ENCODE measurements around the gene APCDD1. TPM values are rescaled to one million over a fixed set of nuclear protein-coding genes. Genes with fewer than 3 reads are reported as not detected.

APCDD1 gene
- total and polyA plus RNA-seq, 2 experiments from 2014 or later = 0.31 to 1.0 TPM

DNA sequence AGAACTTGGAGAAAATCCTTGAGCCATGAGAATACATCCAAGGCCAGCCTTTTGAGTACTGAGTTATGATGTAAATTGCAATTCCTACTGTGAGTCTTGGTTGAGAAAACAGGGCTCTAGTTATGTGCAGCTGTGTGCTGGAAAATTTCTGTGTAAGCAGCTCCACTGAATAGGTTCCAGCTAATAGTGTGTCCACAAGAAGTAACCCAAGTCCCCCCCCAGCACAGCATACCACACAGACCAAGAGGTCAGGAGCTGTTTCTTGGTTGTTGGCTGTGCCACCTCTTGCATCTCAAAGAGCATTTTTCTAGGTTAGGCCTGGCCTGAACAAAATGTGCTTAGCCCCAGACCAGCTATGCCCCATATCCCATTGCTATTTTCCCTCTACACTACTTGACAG lies 36.8 kb upstream of the APCDD1 start:
- TF ChIP-seq, protein P1, sequence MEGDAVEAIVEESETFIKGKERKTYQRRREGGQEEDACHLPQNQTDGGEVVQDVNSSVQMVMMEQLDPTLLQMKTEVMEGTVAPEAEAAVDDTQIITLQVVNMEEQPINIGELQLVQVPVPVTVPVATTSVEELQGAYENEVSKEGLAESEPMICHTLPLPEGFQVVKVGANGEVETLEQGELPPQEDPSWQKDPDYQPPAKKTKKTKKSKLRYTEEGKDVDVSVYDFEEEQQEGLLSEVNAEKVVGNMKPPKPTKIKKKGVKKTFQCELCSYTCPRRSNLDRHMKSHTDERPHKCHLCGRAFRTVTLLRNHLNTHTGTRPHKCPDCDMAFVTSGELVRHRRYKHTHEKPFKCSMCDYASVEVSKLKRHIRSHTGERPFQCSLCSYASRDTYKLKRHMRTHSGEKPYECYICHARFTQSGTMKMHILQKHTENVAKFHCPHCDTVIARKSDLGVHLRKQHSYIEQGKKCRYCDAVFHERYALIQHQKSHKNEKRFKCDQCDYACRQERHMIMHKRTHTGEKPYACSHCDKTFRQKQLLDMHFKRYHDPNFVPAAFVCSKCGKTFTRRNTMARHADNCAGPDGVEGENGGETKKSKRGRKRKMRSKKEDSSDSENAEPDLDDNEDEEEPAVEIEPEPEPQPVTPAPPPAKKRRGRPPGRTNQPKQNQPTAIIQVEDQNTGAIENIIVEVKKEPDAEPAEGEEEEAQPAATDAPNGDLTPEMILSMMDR (conservative IDR thresholded peaks at IDR 0.05; ENCODE audit: low read depth in 2 of 2) = no peak
- TF ChIP-seq, protein P2, sequence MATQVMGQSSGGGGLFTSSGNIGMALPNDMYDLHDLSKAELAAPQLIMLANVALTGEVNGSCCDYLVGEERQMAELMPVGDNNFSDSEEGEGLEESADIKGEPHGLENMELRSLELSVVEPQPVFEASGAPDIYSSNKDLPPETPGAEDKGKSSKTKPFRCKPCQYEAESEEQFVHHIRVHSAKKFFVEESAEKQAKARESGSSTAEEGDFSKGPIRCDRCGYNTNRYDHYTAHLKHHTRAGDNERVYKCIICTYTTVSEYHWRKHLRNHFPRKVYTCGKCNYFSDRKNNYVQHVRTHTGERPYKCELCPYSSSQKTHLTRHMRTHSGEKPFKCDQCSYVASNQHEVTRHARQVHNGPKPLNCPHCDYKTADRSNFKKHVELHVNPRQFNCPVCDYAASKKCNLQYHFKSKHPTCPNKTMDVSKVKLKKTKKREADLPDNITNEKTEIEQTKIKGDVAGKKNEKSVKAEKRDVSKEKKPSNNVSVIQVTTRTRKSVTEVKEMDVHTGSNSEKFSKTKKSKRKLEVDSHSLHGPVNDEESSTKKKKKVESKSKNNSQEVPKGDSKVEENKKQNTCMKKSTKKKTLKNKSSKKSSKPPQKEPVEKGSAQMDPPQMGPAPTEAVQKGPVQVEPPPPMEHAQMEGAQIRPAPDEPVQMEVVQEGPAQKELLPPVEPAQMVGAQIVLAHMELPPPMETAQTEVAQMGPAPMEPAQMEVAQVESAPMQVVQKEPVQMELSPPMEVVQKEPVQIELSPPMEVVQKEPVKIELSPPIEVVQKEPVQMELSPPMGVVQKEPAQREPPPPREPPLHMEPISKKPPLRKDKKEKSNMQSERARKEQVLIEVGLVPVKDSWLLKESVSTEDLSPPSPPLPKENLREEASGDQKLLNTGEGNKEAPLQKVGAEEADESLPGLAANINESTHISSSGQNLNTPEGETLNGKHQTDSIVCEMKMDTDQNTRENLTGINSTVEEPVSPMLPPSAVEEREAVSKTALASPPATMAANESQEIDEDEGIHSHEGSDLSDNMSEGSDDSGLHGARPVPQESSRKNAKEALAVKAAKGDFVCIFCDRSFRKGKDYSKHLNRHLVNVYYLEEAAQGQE (IDR thresholded peaks at IDR 0.05; ENCODE audit: unreplicated experiment) = no peak
- TF ChIP-seq NANOG (IDR thresholded peaks at IDR 0.05; ENCODE audit: borderline replicate concordance) (no peak), EZH2 (IDR thresholded peaks at IDR 0.05; ENCODE audit: low read depth, unreplicated experiment) (no peak), POLR2AphosphoS5 (IDR thresholded peaks at IDR 0.05; ENCODE audit: low read depth) (no peak), EZH2phosphoT487 (IDR thresholded peaks at IDR 0.05; ENCODE audit: unreplicated experiment) (no peak)
- TF ChIP-seq, protein P3, sequence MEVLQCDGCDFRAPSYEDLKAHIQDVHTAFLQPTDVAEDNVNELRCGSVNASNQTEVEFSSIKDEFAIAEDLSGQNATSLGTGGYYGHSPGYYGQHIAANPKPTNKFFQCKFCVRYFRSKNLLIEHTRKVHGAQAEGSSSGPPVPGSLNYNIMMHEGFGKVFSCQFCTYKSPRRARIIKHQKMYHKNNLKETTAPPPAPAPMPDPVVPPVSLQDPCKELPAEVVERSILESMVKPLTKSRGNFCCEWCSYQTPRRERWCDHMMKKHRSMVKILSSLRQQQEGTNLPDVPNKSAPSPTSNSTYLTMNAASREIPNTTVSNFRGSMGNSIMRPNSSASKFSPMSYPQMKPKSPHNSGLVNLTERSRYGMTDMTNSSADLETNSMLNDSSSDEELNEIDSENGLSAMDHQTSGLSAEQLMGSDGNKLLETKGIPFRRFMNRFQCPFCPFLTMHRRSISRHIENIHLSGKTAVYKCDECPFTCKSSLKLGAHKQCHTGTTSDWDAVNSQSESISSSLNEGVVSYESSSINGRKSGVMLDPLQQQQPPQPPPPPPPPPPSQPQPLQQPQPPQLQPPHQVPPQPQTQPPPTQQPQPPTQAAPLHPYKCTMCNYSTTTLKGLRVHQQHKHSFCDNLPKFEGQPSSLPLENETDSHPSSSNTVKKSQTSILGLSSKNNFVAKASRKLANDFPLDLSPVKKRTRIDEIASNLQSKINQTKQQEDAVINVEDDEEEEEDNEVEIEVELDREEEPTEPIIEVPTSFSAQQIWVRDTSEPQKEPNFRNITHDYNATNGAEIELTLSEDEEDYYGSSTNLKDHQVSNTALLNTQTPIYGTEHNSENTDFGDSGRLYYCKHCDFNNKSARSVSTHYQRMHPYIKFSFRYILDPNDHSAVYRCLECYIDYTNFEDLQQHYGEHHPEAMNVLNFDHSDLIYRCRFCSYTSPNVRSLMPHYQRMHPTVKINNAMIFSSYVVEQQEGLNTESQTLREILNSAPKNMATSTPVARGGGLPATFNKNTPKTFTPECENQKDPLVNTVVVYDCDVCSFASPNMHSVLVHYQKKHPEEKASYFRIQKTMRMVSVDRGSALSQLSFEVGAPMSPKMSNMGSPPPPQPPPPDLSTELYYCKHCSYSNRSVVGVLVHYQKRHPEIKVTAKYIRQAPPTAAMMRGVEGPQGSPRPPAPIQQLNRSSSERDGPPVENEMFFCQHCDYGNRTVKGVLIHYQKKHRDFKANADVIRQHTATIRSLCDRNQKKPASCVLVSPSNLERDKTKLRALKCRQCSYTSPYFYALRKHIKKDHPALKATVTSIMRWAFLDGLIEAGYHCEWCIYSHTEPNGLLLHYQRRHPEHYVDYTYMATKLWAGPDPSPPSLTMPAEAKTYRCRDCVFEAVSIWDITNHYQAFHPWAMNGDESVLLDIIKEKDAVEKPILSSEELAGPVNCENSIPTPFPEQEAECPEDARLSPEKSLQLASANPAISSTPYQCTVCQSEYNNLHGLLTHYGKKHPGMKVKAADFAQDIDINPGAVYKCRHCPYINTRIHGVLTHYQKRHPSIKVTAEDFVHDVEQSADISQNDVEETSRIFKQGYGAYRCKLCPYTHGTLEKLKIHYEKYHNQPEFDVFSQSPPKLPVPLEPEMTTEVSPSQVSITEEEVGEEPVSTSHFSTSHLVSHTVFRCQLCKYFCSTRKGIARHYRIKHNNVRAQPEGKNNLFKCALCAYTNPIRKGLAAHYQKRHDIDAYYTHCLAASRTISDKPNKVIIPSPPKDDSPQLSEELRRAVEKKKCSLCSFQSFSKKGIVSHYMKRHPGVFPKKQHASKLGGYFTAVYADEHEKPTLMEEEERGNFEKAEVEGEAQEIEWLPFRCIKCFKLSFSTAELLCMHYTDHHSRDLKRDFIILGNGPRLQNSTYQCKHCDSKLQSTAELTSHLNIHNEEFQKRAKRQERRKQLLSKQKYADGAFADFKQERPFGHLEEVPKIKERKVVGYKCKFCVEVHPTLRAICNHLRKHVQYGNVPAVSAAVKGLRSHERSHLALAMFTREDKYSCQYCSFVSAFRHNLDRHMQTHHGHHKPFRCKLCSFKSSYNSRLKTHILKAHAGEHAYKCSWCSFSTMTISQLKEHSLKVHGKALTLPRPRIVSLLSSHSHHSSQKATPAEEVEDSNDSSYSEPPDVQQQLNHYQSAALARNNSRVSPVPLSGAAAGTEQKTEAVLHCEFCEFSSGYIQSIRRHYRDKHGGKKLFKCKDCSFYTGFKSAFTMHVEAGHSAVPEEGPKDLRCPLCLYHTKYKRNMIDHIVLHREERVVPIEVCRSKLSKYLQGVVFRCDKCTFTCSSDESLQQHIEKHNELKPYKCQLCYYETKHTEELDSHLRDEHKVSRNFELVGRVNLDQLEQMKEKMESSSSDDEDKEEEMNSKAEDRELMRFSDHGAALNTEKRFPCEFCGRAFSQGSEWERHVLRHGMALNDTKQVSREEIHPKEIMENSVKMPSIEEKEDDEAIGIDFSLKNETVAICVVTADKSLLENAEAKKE (CRISPR knock-in tag; IDR thresholded peaks at IDR 0.05) = no peak
- TF ChIP-seq, protein P4, sequence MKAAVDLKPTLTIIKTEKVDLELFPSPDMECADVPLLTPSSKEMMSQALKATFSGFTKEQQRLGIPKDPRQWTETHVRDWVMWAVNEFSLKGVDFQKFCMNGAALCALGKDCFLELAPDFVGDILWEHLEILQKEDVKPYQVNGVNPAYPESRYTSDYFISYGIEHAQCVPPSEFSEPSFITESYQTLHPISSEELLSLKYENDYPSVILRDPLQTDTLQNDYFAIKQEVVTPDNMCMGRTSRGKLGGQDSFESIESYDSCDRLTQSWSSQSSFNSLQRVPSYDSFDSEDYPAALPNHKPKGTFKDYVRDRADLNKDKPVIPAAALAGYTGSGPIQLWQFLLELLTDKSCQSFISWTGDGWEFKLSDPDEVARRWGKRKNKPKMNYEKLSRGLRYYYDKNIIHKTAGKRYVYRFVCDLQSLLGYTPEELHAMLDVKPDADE (IDR thresholded peaks at IDR 0.05) = no peak
- DNase-seq (ENCODE audit: low spot score) = no peak
- no peaks in the 10 kb centered on the region for H3K9me3 Mint-ChIP-seq
- H3K4me3 ChIP-seq = no peak overlapping the region
- no peak overlapping the region for H3K4me2 ChIP-seq
- H3K4me1 Mint-ChIP-seq = peaks cover 9% of the 10 kb centered on the region; the same call in 2 of the 3 replicates
- H3F3A ChIP-seq (replicated peaks; ENCODE audit: low read depth) = no peaks in the 10 kb centered on the region
- no peaks in the 10 kb centered on the region for H4K20me1 ChIP-seq (replicated peaks; ENCODE audit: insufficient read depth)
- H3K27me3 Mint-ChIP-seq (ENCODE audit: insufficient read depth, low read depth, poor library complexity) = peaks cover 13% of the 10 kb centered on the region
- no peaks in the 10 kb centered on the region for H3K36me3 ChIP-seq (ENCODE audit: insufficient read depth)
- H3K27ac ChIP-seq (ENCODE audit: low read depth) = no peak overlapping the region
- no peak overlapping the region for H2AFZ ChIP-seq
- H3K9me2 ChIP-seq (ENCODE audit: insufficient read depth) = peaks cover 5% of the 10 kb centered on the region
- no peaks in the 10 kb centered on the region for H3K27me3 ChIP-seq (ENCODE audit: insufficient read depth)
- H3K4me1 ChIP-seq (ENCODE audit: insufficient read depth) = no peaks in the 10 kb centered on the region
- ATAC-seq = no peak
- no peak overlapping the region for H3K27ac Mint-ChIP-seq
- no peaks in the 10 kb centered on the region for H3K79me2 ChIP-seq (replicated peaks; ENCODE audit: insufficient read depth)
- no peaks in the 10 kb centered on the region for H3K36me3 Mint-ChIP-seq (ENCODE audit: low read depth)
- no peak overlapping the region for H3K4me3 Mint-ChIP-seq

Measured in GM23338 (cell line).